GM19025 (cell line): Measurements from ENCODE around the gene HINT2.

Experiments used
- ATAC-seq: cut with Tn5 transposase; IDR thresholded peaks from one replicate; pipeline ENCODE4 v1.9.1; 2021; ENCODE audit warnings: mild to moderate bottlenecking, low read depth, moderate library complexity; ENCODE audit not compliant: unreplicated experiment

Gene HINT2

GRCh38 chr9:35813434-35814105, 1.3 kb downstream of the HINT2 start:
- no peak for ATAC-seq

GRCh38 chr9:35812025-35812602, 2.7 kb downstream of the HINT2 start, which contains the start of gene SPAG8:
Gene SPAG8, minus strand, starts transcription at chr9:35812262. Its CDS starts 115 bp downstream, at chr9:35812147.
- ATAC-seq: peak; percentile 62

- ATAC-seq: no peak
Observed at GRCh38 chr9:35811381-35812024, 3.3 kb downstream of the HINT2 start.

- no peak for ATAC-seq
Observed at GRCh38 chr9:35810122-35810521, 4.7 kb downstream of the HINT2 start.

GRCh38 chr9:35808433-35808832, 6.4 kb downstream of the HINT2 start:
- no peak for ATAC-seq

- ATAC-seq: no peak
Observed at GRCh38 chr9:35806101-35806500, 8.7 kb downstream of the HINT2 start.

GRCh38 chr9:35801328-35802128, 13.3 kb downstream of the HINT2 start:
- no peak for ATAC-seq

GRCh38 chr9:35800530-35800929, 14.3 kb downstream of the HINT2 start:
- no peak for ATAC-seq

GRCh38 chr9:35798658-35799374, 16.0 kb downstream of the HINT2 start:
- ATAC-seq: no peak

- no peak for ATAC-seq
Observed at GRCh38 chr9:35797311-35798109, 17.3 kb downstream of the HINT2 start.

- no peak for ATAC-seq
Observed at GRCh38 chr9:35795695-35796094, 19.1 kb downstream of the HINT2 start.

- no peak for ATAC-seq
Observed at GRCh38 chr9:35793461-35793860, 21.4 kb downstream of the HINT2 start.

- ATAC-seq: no peak
Observed at GRCh38 chr9:35792826-35793225, 22.0 kb downstream of the HINT2 start.

- ATAC-seq: no peak
Observed at GRCh38 chr9:35792024-35792813, 22.6 kb downstream of the HINT2 start.

- ATAC-seq: no peak
Observed at GRCh38 chr9:35791297-35791921, 23.4 kb downstream of the HINT2 start, which contains the start of gene NPR2. Gene NPR2, plus strand, starts transcription at chr9:35791591. Its CDS starts 818 bp downstream, at chr9:35792409.

- no peak for ATAC-seq
Observed at GRCh38 chr9:35790385-35791296, 24.2 kb downstream of the HINT2 start.

GRCh38 chr9:35790025-35790384, 24.8 kb downstream of the HINT2 start:
- ATAC-seq: no peak
